Astrocyte (in vitro differentiated cells and primary cell): ENCODE measurements around the gene CEP41. TPM values are rescaled to one million over a fixed set of nuclear protein-coding genes. Genes with fewer than 3 reads are reported as not detected.

ENCODE experiments used
- DNase-seq: peaks from one replicate; pipeline ENCODE4 v3.0.0-alpha.2; 2010; ENCODE audit warnings: low read depth
- FAIRE-seq: peaks from 2 replicates; lab custom pipeline; 2011; peaks lifted over from hg19 to GRCh38; lab: Jason Lieb, UNC
- H2AFZ ChIP-seq: 2 replicates; pipeline ENCODE4 v1.6.0; 2012; ENCODE audit warnings: low read depth, low read length, inconsistent platforms
- H3K27ac ChIP-seq: 2 replicates; pipeline ENCODE4 v1.5.1; 2011; ENCODE audit warnings: low read depth, low read length, inconsistent platforms
- H3K27me3 ChIP-seq: 2 replicates; pipeline ENCODE4 v1.6.0; 2011; ENCODE audit warnings: low read length, inconsistent platforms; ENCODE audit not compliant: insufficient read depth
- H3K36me3 ChIP-seq: 2 replicates; pipeline ENCODE4 v1.5.1; 2011; ENCODE audit warnings: low read length, inconsistent platforms; ENCODE audit not compliant: insufficient read depth
- H3K4me1 ChIP-seq: 2 replicates; pipeline ENCODE4 v1.5.1; 2011; ENCODE audit warnings: low read length, inconsistent platforms; ENCODE audit not compliant: insufficient read depth
- H3K4me2 ChIP-seq: 2 replicates; pipeline ENCODE4 v1.6.0; 2012; ENCODE audit warnings: low read length, inconsistent platforms
- H3K4me3 ChIP-seq: 2 replicates; pipeline ENCODE4 v1.5.1; 2011; ENCODE audit warnings: low read depth, mild to moderate bottlenecking, low read length, inconsistent platforms; ENCODE audit not compliant: insufficient read depth
- H3K79me2 ChIP-seq: 2 replicates; pipeline ENCODE4 v1.6.0; 2012; ENCODE audit warnings: mild to moderate bottlenecking, low read length, inconsistent platforms; ENCODE audit not compliant: insufficient read depth
- H3K9ac ChIP-seq: 2 replicates; pipeline ENCODE4 v1.6.0; 2012; ENCODE audit warnings: mild to moderate bottlenecking, low read length, inconsistent platforms
- H3K9me3 ChIP-seq: 2 replicates; pipeline ENCODE4 v1.5.1; 2012; ENCODE audit warnings: low read depth, mild to moderate bottlenecking, low read length, inconsistent platforms; ENCODE audit not compliant: insufficient read depth
- H4K20me1 ChIP-seq: 2 replicates; pipeline ENCODE4 v1.6.0; 2012; ENCODE audit warnings: low read length, inconsistent platforms; ENCODE audit not compliant: insufficient read depth
- H3K27ac Mint-ChIP-seq: one replicate; pipeline ENCODE4 v1.8.0; 2021; ENCODE audit warnings: mild to moderate bottlenecking, mixed read lengths; ENCODE audit not compliant: unreplicated experiment
- H3K27me3 Mint-ChIP-seq: one replicate; pipeline ENCODE4 v1.8.0; 2021; ENCODE audit warnings: low read depth, mixed read lengths; ENCODE audit not compliant: unreplicated experiment
- H3K36me3 Mint-ChIP-seq: one replicate; pipeline ENCODE4 v1.8.0; 2021; ENCODE audit warnings: low read depth, mixed read lengths; ENCODE audit not compliant: unreplicated experiment
- H3K4me1 Mint-ChIP-seq: one replicate; pipeline ENCODE4 v1.8.0; 2021; ENCODE audit warnings: low read depth, mixed read lengths; ENCODE audit not compliant: unreplicated experiment
- H3K4me3 Mint-ChIP-seq: one replicate; pipeline ENCODE4 v1.8.0; 2021; ENCODE audit warnings: mild to moderate bottlenecking, moderate library complexity, mixed read lengths; ENCODE audit not compliant: unreplicated experiment
- H3K9me3 Mint-ChIP-seq: one replicate; pipeline ENCODE4 v1.8.0; 2021; ENCODE audit warnings: mild to moderate bottlenecking, mixed read lengths; ENCODE audit not compliant: unreplicated experiment
- CTCF ChIP-seq: IDR thresholded peaks from 2 replicates; pipeline ENCODE4 v1.5.1; 2011; ENCODE audit warnings: low read depth, mild to moderate bottlenecking, inconsistent platforms, low read length, moderate library complexity; ENCODE audit not compliant: insufficient read depth
- EZH2 ChIP-seq: IDR thresholded peaks from 2 replicates; pipeline ENCODE4 v1.6.1; 2012; ENCODE audit warnings: mild to moderate bottlenecking, low read length, inconsistent platforms; ENCODE audit not compliant: insufficient read depth
- total RNA-seq: library from RNA; stranded (reverse); gene quantifications from 2 replicates; pipeline ENCODE4 v1.2.1, GENCODE V29; 2021

Gene CEP41
- total RNA-seq, 1 donor from 2014 or later: 16.4 TPM

GRCh38 chr7:130346941-130347340 is 93.9 kb downstream of the CEP41 start:
- H3K9ac ChIP-seq: no peak overlapping the region
- H3K27me3 ChIP-seq: no peaks in the 10 kb centered on the region
- Mint-ChIP-seq H3K27ac (no peak overlapping the region), H3K9me3 (no peaks in the 10 kb centered on the region), H3K36me3 (no peaks in the 10 kb centered on the region), H3K27me3 (peaks cover 8% of the 10 kb centered on the region), H3K4me3 (no peak overlapping the region), H3K4me1 (peaks cover 20% of the 10 kb centered on the region)
- no peaks in the 10 kb centered on the region for H4K20me1 ChIP-seq
- H3K27ac ChIP-seq: no peak overlapping the region
- TF ChIP-seq CTCF: no peak
- no peak for TF ChIP-seq EZH2
- H3K79me2 ChIP-seq: no peaks in the 10 kb centered on the region
- no peak overlapping the region for H3K4me2 ChIP-seq
- FAIRE-seq: no peak
- no peak overlapping the region for H3K4me3 ChIP-seq
- peaks cover 7% of the 10 kb centered on the region for H3K4me1 ChIP-seq
- H2AFZ ChIP-seq: no peak overlapping the region
- no peak for DNase-seq
- no peaks in the 10 kb centered on the region for H3K9me3 ChIP-seq
- H3K36me3 ChIP-seq: no peaks in the 10 kb centered on the region

- TF ChIP-seq CTCF (no peak), EZH2 (no peak)
- Histone ChIP-seq H3K36me3 (no peaks in the 10 kb centered on the region), H4K20me1 (no peaks in the 10 kb centered on the region), H2AFZ (no peak overlapping the region), H3K27me3 (no peaks in the 10 kb centered on the region), H3K9ac (no peak overlapping the region), H3K27ac (no peak overlapping the region), H3K4me1 (peaks cover 5% of the 10 kb centered on the region), H3K9me3 (no peaks in the 10 kb centered on the region), H3K4me2 (no peak overlapping the region), H3K4me3 (no peak overlapping the region), H3K79me2 (no peaks in the 10 kb centered on the region)
- FAIRE-seq (no peak), DNase-seq (no peak)
- H3K4me3 Mint-ChIP-seq: no peak overlapping the region
- peaks cover 8% of the 10 kb centered on the region for H3K27me3 Mint-ChIP-seq
- no peaks in the 10 kb centered on the region for H3K9me3 Mint-ChIP-seq
- peaks cover 15% of the 10 kb centered on the region for H3K4me1 Mint-ChIP-seq
- H3K36me3 Mint-ChIP-seq: no peaks in the 10 kb centered on the region
- H3K27ac Mint-ChIP-seq: no peak overlapping the region
Observed at GRCh38 chr7:130346177-130346905, 94.5 kb downstream of the CEP41 start.

GRCh38 chr7:130345725-130346124 is 95.1 kb downstream of the CEP41 start:
- H3K27me3 Mint-ChIP-seq: peaks cover 8% of the 10 kb centered on the region
- Histone ChIP-seq H3K4me1 (peaks cover 4% of the 10 kb centered on the region), H3K27ac (no peak overlapping the region), H2AFZ (no peak overlapping the region), H3K4me2 (no peak overlapping the region), H4K20me1 (no peaks in the 10 kb centered on the region), H3K27me3 (no peaks in the 10 kb centered on the region), H3K9me3 (no peaks in the 10 kb centered on the region), H3K36me3 (no peaks in the 10 kb centered on the region), H3K4me3 (no peak overlapping the region), H3K9ac (no peak overlapping the region), H3K79me2 (no peaks in the 10 kb centered on the region)
- H3K4me3 Mint-ChIP-seq: no peak overlapping the region
- TF ChIP-seq EZH2 (no peak), CTCF (no peak)
- no peak for DNase-seq
- peaks cover 11% of the 10 kb centered on the region for H3K4me1 Mint-ChIP-seq
- no peaks in the 10 kb centered on the region for H3K9me3 Mint-ChIP-seq
- FAIRE-seq: no peak
- no peaks in the 10 kb centered on the region for H3K36me3 Mint-ChIP-seq
- H3K27ac Mint-ChIP-seq: no peak overlapping the region
